NT2/D1 (cell line): Measurements from ENCODE around the gene RNF152.

Source experiments
- YY1 ChIP-seq: IDR thresholded peaks from 2 replicates; pipeline ENCODE4 v1.6.1; 2011; ENCODE audit not compliant: insufficient read length, insufficient read depth
- ZNF274 ChIP-seq: IDR thresholded peaks from 2 replicates; pipeline ENCODE4 v1.6.1; 2011; ENCODE audit warnings: mild to moderate bottlenecking, low read depth, low read length

DNA sequence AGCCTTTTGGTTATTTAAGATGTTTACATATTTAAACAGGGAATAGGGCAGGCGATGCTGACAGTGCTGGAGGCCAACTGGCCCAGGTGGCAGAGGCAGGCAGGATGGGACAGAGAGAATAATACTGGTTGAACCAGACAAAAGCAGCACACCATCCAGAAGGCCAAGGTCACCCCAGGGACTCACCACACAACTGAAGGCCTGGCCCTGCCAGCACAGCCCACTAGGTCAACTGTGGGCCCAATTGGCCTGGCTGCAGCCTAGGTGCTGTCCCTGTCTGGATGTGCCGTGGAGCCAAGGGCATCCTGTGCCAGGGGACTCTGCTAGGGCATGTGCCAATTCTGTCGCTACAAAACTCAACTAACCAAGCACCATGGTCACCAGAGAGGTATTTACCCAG lies 69.2 kb downstream of the RNF152 start:
- no peak for TF ChIP-seq ZNF274
- no peak for TF ChIP-seq YY1
